RWPE1 (cell line): ENCODE results near the gene RPL35.

Experiments
- CTCF ChIA-PET: fragments of 350-600 bp; sonication (Branson Sonifier 250); formaldehyde crosslinking; extraction: SDS; loops from one replicate; lab custom pipeline; 2021; lab: Yijun Ruan, JAX
- POLR2A ChIA-PET: fragments of 400-600 bp; formaldehyde crosslinking; extraction: SDS; loops from one replicate; lab custom pipeline; 2020; ENCODE audit warnings: antibody characterized with exemption; ENCODE audit not compliant: low non-redundant PET; lab: Yijun Ruan, JAX
- DNase-seq: peaks from one replicate; pipeline ENCODE4 v3.0.0; 2012; ENCODE audit warnings: low spot score
- H3K27ac ChIP-seq: fragments of 450-650 bp; 2 replicates; pipeline ENCODE4 v1.5.1; 2017
- CTCF ChIP-seq: fragments of 450-650 bp; conservative IDR thresholded peaks from 2 replicates; pipeline ENCODE4 v1.5.1; 2017; ENCODE audit warnings: low read depth, mild to moderate bottlenecking

The RPL35 gene

GRCh38 chr9:124871156-124871561, 9.4 kb upstream of the RPL35 start:
- no peak for DNase-seq
- TF ChIP-seq CTCF: no peak
- peak overlapping the region; percentile 99 for H3K27ac ChIP-seq
- ChIA-PET POLR2A (interaction anchor here (1.9 kb wide), 1 partner anchor 9 kb away, joined by 14 read pairs; the partner anchor contains the start of genes ARPC5L and RPL35), CTCF (interaction anchor here (0.9 to 1.3 kb wide), 3 partner anchors 13 to 99 kb away, joined by 3 read pairs; no protein-coding TSS in a partner anchor)

DNA sequence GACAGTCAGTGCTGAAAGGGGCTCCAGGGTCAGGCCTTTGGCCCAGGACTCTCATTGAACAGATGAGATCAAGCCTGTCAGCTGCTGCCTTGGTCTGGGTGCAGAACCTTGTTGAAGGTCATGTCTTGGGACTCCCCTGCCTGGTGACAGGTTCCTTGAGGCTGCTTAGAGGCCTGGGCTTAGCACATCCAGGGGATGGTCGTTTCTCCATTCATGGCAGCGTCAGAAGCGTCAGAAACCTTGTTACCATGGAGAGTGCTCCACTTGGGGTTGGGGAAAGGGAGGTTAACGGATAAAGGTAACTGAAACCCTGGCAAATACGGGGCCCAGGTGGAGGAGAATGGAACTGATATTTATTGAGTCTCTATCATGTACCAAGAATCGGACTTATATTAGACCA, 9.0 kb upstream of the RPL35 start:
- no peak for TF ChIP-seq CTCF
- ChIA-PET POLR2A (interaction anchor here (1.4 kb wide), 1 partner anchor 9 kb away, joined by 5 read pairs; the partner anchor contains the start of genes ARPC5L and RPL35), CTCF (no interaction called here)
- no peak for DNase-seq
- H3K27ac ChIP-seq: peak overlapping the region; percentile 99

DNA sequence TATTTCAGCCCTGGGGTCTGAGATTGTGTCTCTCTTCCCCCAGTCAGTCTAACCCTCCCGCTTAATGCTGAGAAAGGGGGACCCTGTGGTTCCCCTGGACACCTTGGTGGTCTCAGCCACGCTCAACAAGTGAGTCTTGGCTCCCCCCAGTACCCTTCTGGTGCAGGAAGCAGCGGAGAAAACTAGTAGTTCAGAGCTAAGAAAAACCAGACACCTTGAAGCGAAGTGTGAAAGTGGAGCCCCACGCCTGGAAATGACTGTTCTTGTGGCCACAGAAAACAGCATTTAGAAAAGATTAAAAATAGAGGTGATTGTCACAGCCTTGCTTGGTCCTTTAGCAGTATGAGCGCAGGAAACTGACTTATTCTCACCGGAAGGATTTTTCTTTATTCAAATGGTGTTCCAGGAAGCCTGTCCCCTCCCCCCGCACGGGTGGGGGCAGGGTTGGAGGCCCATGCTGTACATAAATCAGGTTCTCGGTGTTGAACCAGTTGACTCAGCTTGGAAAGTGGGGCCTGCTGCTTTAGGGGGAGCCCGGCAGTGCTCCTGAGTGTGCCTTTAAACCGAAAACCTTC, 8.3 kb upstream of the RPL35 start:
- peak overlapping the region; percentile 99 for H3K27ac ChIP-seq
- DNase-seq: no peak
- ChIA-PET CTCF (interaction anchor here (0.6 to 1.5 kb wide), 2 partner anchors 25 to 98 kb away, joined by 6 read pairs; no protein-coding TSS in a partner anchor), POLR2A (interaction anchor here (1.4 kb wide), 1 partner anchor 8 kb away, joined by 5 read pairs; the partner anchor contains the start of genes ARPC5L and RPL35)
- TF ChIP-seq CTCF: no peak

DNA sequence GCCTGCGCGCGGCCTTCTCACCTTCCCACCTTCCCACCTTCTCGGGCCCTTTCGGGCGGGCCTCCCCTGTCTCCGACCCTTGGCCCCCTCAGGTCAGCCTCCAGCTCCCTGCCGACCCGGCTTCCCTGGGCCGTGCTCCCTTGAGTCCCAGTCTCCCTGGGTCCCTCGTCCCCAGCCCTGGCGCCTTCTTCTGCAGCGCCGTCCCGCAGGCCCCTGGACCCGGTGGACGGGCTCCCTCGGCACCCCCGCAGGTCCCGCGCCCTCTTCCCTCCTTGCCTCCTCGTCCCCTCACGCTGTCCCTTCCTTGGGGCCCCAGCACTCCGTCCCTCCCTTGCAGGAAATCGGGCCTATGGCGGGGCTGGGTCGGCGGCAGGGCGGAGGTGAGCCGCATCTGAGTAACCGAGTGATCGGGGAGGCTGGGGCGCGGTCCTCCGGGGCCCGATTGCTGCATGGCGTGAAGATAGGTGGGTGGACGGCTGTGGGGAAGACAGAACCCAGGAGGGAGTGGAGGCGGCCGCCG, 7.8 kb upstream of the RPL35 start:
- DNase-seq: peak; percentile 69
- H3K27ac ChIP-seq: peak overlapping the region; percentile 99
- TF ChIP-seq CTCF: no peak
- CTCF ChIA-PET: interaction anchor here (1.5 kb wide), 1 partner anchor 98 kb away, joined by 6 read pairs; no protein-coding TSS in a partner anchor
- POLR2A ChIA-PET: interaction anchor here (0.7 to 1.4 kb wide), 3 partner anchors 8 to 52 kb away, joined by 3 to 5 read pairs (median 3); partner anchors contain the start of genes ARPC5L and RPL35

DNA sequence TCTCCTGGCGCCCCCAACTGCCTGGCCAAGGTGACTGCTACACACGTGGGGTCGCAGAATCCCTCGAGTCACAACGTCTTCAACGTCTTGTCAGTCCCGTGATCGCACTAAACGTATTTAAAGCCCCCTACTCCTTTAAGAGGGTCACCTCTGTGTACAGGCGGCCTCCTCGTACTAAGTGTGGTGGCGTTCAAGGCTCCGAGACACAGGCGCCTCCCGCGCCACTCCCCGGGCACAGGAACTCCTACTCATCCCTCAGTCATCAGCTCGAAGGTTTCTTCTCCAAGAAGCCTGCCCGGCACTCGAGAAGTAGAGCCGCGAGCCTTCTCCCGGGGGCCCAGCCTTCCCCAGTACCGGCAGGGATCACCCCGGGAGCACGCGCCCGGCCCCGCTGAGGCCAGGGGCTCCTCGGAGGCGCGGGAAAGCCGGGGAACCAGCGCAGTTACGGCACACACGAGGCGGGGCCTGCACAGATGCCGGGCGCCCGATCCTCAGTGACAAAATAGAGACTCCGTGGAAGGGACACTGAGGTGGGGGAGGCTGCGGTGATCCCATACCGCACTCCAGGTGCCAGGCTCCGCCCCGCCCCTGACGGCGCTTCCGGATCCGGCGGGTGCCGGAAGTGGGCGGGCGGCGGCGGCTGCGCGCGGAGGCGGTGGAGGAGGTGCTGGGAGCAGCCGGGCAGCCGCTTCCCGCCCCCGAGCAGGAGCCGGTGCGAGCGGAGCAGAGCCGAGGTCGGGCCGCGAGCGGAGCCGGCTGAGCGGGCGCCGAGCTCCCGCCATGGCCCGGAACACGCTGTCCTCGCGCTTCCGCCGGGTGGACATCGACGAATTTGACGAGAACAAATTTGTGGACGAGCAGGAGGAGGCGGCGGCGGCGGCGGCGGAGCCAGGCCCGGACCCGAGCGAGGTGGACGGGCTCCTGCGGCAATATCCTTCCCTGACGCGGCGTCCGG, 7.0 kb upstream of the RPL35 start:
- no peak; the same call in 1 of the 2 replicates for TF ChIP-seq CTCF
- H3K27ac ChIP-seq: peak overlapping the region; percentile 99
- DNase-seq: peak; percentile 98
- POLR2A ChIA-PET: interaction anchor here (0.5 to 0.7 kb wide), 4 partner anchors 14 to 99 kb away, joined by 3 read pairs; no protein-coding TSS in a partner anchor
- CTCF ChIA-PET: interaction anchor here (0.6 to 1.5 kb wide), 3 partner anchors 13 to 97 kb away, joined by 3 to 6 read pairs (median 3); partner anchors contain the start of gene WDR38
